Skeletal muscle cell (primary cell): ENCODE results near the gene KMO.

Experiments used
- DNase-seq: peaks from one replicate; pipeline ENCODE4 v3.0.0-alpha.2; 2010; ENCODE audit warnings: low read depth
- H3K4me3 ChIP-seq: 2 replicates; pipeline ENCODE4 v1.5.1; 2011; ENCODE audit warnings: low read depth, mild to moderate bottlenecking, control low read depth, low read length, moderate library complexity

Gene KMO

GRCh38 chr1:241640149-241640866, 108.1 kb downstream of the KMO start, which contains the start of the genes CHML and OPN3:
TSS of gene CHML (minus strand) at chr1:241640369. CDS start at chr1:241635766, 4,603 bp downstream.
TSS of gene OPN3 (minus strand) at chr1:241640369. CDS start at chr1:241640254, 115 bp downstream.
- peak within 1 kb of the TSS; percentile 97 for H3K4me3 ChIP-seq
- DNase-seq: peak; percentile 70

- DNase-seq: no peak
- no peak overlapping the region for H3K4me3 ChIP-seq
These were observed 108.9 kb downstream of the KMO start for GRCh38 chr1:241640867-241641622.

- DNase-seq: no peak
- H3K4me3 ChIP-seq: no peak overlapping the region
These were observed 109.8 kb downstream of the KMO start for GRCh38 chr1:241641773-241642592.

- no peak overlapping the region for H3K4me3 ChIP-seq
- no peak for DNase-seq
These were observed 110.4 kb downstream of the KMO start for GRCh38 chr1:241642593-241642944.

GRCh38 chr1:241644259-241644658, 112.1 kb downstream of the KMO start:
- H3K4me3 ChIP-seq: no peak overlapping the region
- DNase-seq: no peak

GRCh38 chr1:241645199-241645598, 113.0 kb downstream of the KMO start:
- H3K4me3 ChIP-seq: no peak overlapping the region
- no peak for DNase-seq
